ENCODE data around the gene ARAP3. TPM values are rescaled to one million over a fixed set of nuclear protein-coding genes. Genes with fewer than 3 reads are reported as not detected.

ARAP3 gene
- total and polyA plus RNA-seq, 9 of the 15 experiments (the other 6 are each of a cell fraction or from before 2014, with no cell fraction given) = 0.83 to 25.7 (median 6.4) TPM

DNA sequence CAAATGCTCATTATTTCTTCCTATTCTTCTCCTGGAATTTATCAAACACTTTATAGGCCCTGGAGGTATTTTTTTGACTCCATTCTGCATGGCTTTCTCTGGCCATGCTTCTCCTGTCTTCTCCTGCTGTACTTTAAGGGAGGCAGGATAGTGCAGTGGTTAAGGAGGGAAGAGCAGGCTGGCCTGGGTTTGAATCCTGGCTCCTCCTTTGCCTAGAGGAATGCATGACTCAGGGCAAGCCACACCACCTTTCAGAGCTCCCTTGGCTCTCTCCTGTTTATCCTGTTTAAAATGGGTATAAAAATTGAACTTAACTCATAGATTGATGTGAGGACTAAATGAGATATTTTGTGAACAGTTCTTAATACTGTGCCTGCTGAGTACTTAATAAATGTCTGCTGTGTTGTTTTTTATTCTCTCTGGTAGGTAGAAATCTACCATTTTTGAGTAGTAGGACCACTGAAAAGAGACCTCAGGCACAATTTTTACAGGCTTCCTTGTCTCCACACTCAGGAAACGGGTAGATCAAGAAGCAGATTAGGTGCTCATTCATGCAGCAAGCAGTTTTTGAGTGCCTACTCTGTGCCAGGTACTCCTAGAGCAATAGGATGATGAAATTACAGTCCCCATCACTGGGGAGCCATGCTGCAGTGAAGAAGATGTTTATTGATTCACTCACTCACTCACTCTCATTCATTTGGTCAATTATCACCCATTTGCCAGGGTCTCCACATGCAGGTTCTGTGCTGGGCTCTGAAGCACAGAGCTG, 32.7 kb upstream of the ARAP3 start:
- H4K20me1 ChIP-seq (replicated peaks; ENCODE audit: control insufficient read depth, insufficient read depth, low read length) = no peaks in the 10 kb centered on the region; the same call in 1 of the 2 replicates
- ChIA-PET POLR2A (interaction anchor here (1.4 kb wide), 1 partner anchor 21 kb away, joined by 3 read pairs; no protein-coding TSS in a partner anchor), CTCF (ENCODE audit: low intra/inter-chr PET ratio) (no interaction called here)
- 0% methylated on average over 1 of the region's 1 CpG for WGBS (ENCODE audit: insufficient coverage, low coverage, missing lambda C conversion rate)
- H3K9me3 ChIP-seq (replicated peaks; ENCODE audit: control insufficient read depth, insufficient read depth, low read depth, low read length) = no peaks in the 10 kb centered on the region
- peaks cover 5 to 48% of the 10 kb centered on the region in 2 experiments; a peak in 3 of 5 replicates for H3K27me3 ChIP-seq (ENCODE audit: control insufficient read depth in 2 of 2, insufficient read depth in 2 of 2, low read length in 2 of 2)
- H3K79me2 ChIP-seq (ENCODE audit: control insufficient read depth, insufficient read depth, low read length) = no peaks in the 10 kb centered on the region
- no peaks in the 10 kb centered on the region; a peak in 1 of 5 replicates for H3K4me1 ChIP-seq (replicated peaks in 1 of 2; ENCODE audit: control insufficient read depth in 2 of 2, insufficient read depth in 2 of 2, low read length in 2 of 2)
- TF ChIP-seq GATAD2A (IDR thresholded peaks at IDR 0.05) (no peak), GTF2F1 (IDR thresholded peaks at IDR 0.05; ENCODE audit: low read depth, low read length) (no peak), BCL6 (CRISPR knock-in tag; IDR thresholded peaks at IDR 0.05) (no peak), U2AF2 (optimal IDR thresholded peaks at IDR 0.05; ENCODE audit: low read depth, low read length) (no peak), U2AF1 (optimal IDR thresholded peaks at IDR 0.05; ENCODE audit: low read depth, low read length) (no peak), MED1 (CRISPR knock-in tag; IDR thresholded peaks at IDR 0.05; ENCODE audit: borderline replicate concordance) (no peak), CCNT2 (IDR thresholded peaks at IDR 0.05; ENCODE audit: borderline replicate concordance, extremely low read depth, insufficient read length, low read depth, low read length) (no peak), XRCC4 (IDR thresholded peaks at IDR 0.05; ENCODE audit: extremely low read depth, insufficient read depth, insufficient read length) (no peak), SNIP1 (IDR thresholded peaks at IDR 0.05; ENCODE audit: low read depth) (no peak), ZKSCAN3 (CRISPR knock-in tag; IDR thresholded peaks at IDR 0.05) (no peak), SIN3B (IDR thresholded peaks at IDR 0.05; ENCODE audit: low read depth) (no peak), SIRT6 (IDR thresholded peaks at IDR 0.05; ENCODE audit: low read depth, low read length) (no peak), CTBP1 (IDR thresholded peaks at IDR 0.05; ENCODE audit: borderline replicate concordance) (no peak), ERF (CRISPR knock-in tag; IDR thresholded peaks at IDR 0.05) (no peak), ESRRA (IDR thresholded peaks at IDR 0.05; ENCODE audit: borderline replicate concordance, low read depth) (no peak), SMARCE1 (IDR thresholded peaks at IDR 0.05) (no peak), SAFB (IDR thresholded peaks at IDR 0.05; ENCODE audit: borderline replicate concordance, low read depth, low read length) (no peak)
- H3K9me1 ChIP-seq (ENCODE audit: control insufficient read depth, insufficient read depth, low read length) = no peaks in the 10 kb centered on the region
- no peak overlapping the region for H2AFZ ChIP-seq (ENCODE audit: low read depth, low read length)
- H3K9ac ChIP-seq (ENCODE audit: insufficient read depth in 1 of 2, low read depth in 2 of 2, low read length in 2 of 2) = no peak overlapping the region
- BruUV-seq (replicated peaks) = no TSS peak
- FAIRE-seq (no peak), DNase-seq (ENCODE audit: extremely low read depth in 1 of 4, low spot score in 3 of 4) (no peak), ATAC-seq (0 out of 3 replicates have a peak, but pooled peaks have one; percentile 27)
- H3K27ac ChIP-seq (ENCODE audit: extremely low read depth, low read depth, low read length) = no peak overlapping the region
- no peak overlapping the region for H3K4me3 ChIP-seq
- H3K4me2 ChIP-seq (ENCODE audit: insufficient read depth, low read length) = no peak overlapping the region
- in situ Hi-C loops (cut with MboI) (no loop called here), intact Hi-C loops (cut with micrococcal nuclease) (no loop called here)
- no peaks in the 10 kb centered on the region for H3K36me3 ChIP-seq (ENCODE audit: control insufficient read depth, insufficient read depth, low read length)

Data from K562 (cell line).